C4-2B (cell line): ENCODE results near the gene BABAM2.

Experiments
- ZFX ChIP-seq: fragments of 450-650 bp; IDR thresholded peaks from 2 replicates; pipeline ENCODE4 v1.6.1; 2017
- TF ChIP-seq, protein P1 (sequence below): fragments of 450-650 bp; conservative IDR thresholded peaks from 2 replicates; pipeline ENCODE4 v1.5.1; 2017; ENCODE audit warnings: mild to moderate bottlenecking

- TF ChIP-seq, protein P1, sequence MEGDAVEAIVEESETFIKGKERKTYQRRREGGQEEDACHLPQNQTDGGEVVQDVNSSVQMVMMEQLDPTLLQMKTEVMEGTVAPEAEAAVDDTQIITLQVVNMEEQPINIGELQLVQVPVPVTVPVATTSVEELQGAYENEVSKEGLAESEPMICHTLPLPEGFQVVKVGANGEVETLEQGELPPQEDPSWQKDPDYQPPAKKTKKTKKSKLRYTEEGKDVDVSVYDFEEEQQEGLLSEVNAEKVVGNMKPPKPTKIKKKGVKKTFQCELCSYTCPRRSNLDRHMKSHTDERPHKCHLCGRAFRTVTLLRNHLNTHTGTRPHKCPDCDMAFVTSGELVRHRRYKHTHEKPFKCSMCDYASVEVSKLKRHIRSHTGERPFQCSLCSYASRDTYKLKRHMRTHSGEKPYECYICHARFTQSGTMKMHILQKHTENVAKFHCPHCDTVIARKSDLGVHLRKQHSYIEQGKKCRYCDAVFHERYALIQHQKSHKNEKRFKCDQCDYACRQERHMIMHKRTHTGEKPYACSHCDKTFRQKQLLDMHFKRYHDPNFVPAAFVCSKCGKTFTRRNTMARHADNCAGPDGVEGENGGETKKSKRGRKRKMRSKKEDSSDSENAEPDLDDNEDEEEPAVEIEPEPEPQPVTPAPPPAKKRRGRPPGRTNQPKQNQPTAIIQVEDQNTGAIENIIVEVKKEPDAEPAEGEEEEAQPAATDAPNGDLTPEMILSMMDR = no peak
- TF ChIP-seq ZFX = no peak
These were observed 282.8 kb downstream of the BABAM2 start for GRCh38 chr2:28173377-28173776.
